PC-9 (cell line): ENCODE measurements around the gene UBE2O. TPM values are rescaled to one million over a fixed set of nuclear protein-coding genes. Genes with fewer than 3 reads are reported as not detected.

Experiments
- BruUV-seq: library from RNA; stranded (reverse); fragments of 400-500 nt; replicated peaks from 2 replicates; lab custom pipeline; 2021; lab: Mats Ljungman, UMichigan
- CTCF ChIA-PET: fragments of 300-600 bp; sonication (Branson Sonifier 250); formaldehyde crosslinking; loops from one replicate; lab custom pipeline; 2022; ENCODE audit warnings: antibody characterized with exemption; lab: Charles Lee
- POLR2A ChIA-PET: fragments of 300-600 bp; sonication (Branson Sonifier 250); formaldehyde crosslinking; loops from one replicate; lab custom pipeline; 2022; ENCODE audit warnings: antibody characterized with exemption; ENCODE audit not compliant: unreplicated experiment; lab: Charles Lee
- DNase-seq, 2 experiments: peaks; one replicate each; pipeline versions ENCODE4 v3.0.0 to v3.0.0-alpha.2; 2015 to 2022; ENCODE audit warnings: mixed read lengths in 1 of 2
- H2AFZ ChIP-seq: fragments of 200-600 bp; sonication (generic); 2 replicates; pipeline ENCODE4 v1.8.1; 2017; ENCODE audit warnings: antibody characterized with exemption
- H3F3A ChIP-seq: fragments of 200-600 bp; sonication (generic); 2 replicates; pipeline ENCODE4 v1.8.1; 2017; ENCODE audit warnings: antibody characterized with exemption, mild to moderate bottlenecking, low read depth; ENCODE audit not compliant: insufficient read depth
- H3K27ac ChIP-seq: fragments of 200-600 bp; sonication (generic); 2 replicates; pipeline ENCODE4 v1.6.1; 2016; ENCODE audit warnings: mixed run types
- H3K27me3 ChIP-seq: fragments of 200-600 bp; sonication (generic); 2 replicates; pipeline ENCODE4 v1.6.1; 2016; ENCODE audit warnings: low read depth, mixed run types; ENCODE audit not compliant: insufficient read depth
- H3K36me3 ChIP-seq: fragments of 200-600 bp; sonication (generic); 2 replicates; pipeline ENCODE4 v1.6.1; 2016; ENCODE audit warnings: low read depth, mixed run types
- H3K4me1 ChIP-seq: fragments of 200-600 bp; sonication (generic); replicated peaks from 2 replicates; pipeline ENCODE4 v1.6.1; 2016; ENCODE audit warnings: mixed run types; ENCODE audit not compliant: insufficient read depth
- H3K4me2 ChIP-seq: fragments of 200-600 bp; sonication (generic); 2 replicates; pipeline ENCODE4 v1.6.1; 2017; ENCODE audit warnings: mixed run types
- H3K4me3 ChIP-seq: fragments of 200-600 bp; sonication (generic); 2 replicates; pipeline ENCODE4 v1.6.1; 2016; ENCODE audit warnings: mixed run types
- H3K79me2 ChIP-seq: fragments of 200-600 bp; sonication (generic); 2 replicates; pipeline ENCODE4 v1.6.1; 2017; ENCODE audit warnings: low read depth, mixed run types
- H3K9me2 ChIP-seq: fragments of 200-600 bp; sonication (generic); 2 replicates; pipeline ENCODE4 v1.8.1; 2017; ENCODE audit warnings: mild to moderate bottlenecking; ENCODE audit not compliant: insufficient read depth
- H3K9me3 ChIP-seq: fragments of 200-600 bp; sonication (generic); 2 replicates; pipeline ENCODE4 v1.8.1; 2016; ENCODE audit warnings: low read depth; ENCODE audit not compliant: insufficient read depth
- H4K20me1 ChIP-seq: fragments of 200-600 bp; sonication (generic); 2 replicates; pipeline ENCODE4 v1.8.1; 2017; ENCODE audit not compliant: insufficient read depth
- CTCF ChIP-seq: fragments of 200-600 bp; sonication (generic); conservative IDR thresholded peaks from 2 replicates; pipeline ENCODE4 v1.6.1; 2017; ENCODE audit warnings: mixed run types, antibody characterized with exemption, mild to moderate bottlenecking, moderate library complexity
- EZH2 ChIP-seq: fragments of 200-600 bp; sonication (generic); IDR thresholded peaks from 2 replicates; pipeline ENCODE4 v1.8.0; 2017; ENCODE audit warnings: antibody characterized with exemption, low read depth
- intact Hi-C: fragments of 100-400 bp; cut with micrococcal nuclease; formaldehyde crosslinking; loops from one replicate; pipeline ENCODE4 v1.10.0; 2022; ENCODE audit not compliant: unreplicated experiment
- total RNA-seq: library from RNA; stranded (reverse); gene quantifications from 2 replicates; pipeline ENCODE4 v1.2.3, GENCODE V29; 2021

The UBE2O gene
- total RNA-seq, 1 experiment from 2014 or later = 28.0 TPM

GRCh38 chr17:76359375-76359774 lies 93.6 kb downstream of the UBE2O start:
- no TSS peak for BruUV-seq
- DNase-seq = no peak
- intact Hi-C loops = no loop called here
- Histone ChIP-seq H3K9me3 (no peaks in the 10 kb centered on the region), H3K27ac (no peak overlapping the region), H3K9me2 (no peaks in the 10 kb centered on the region), H3F3A (no peaks in the 10 kb centered on the region), H3K36me3 (no peaks in the 10 kb centered on the region), H3K4me3 (no peak overlapping the region), H3K4me1 (no peaks in the 10 kb centered on the region), H3K79me2 (no peaks in the 10 kb centered on the region), H3K4me2 (no peak overlapping the region), H4K20me1 (no peaks in the 10 kb centered on the region), H3K27me3 (no peaks in the 10 kb centered on the region), H2AFZ (no peak overlapping the region)
- ChIA-PET POLR2A (no interaction called here), CTCF (no interaction called here)
- TF ChIP-seq CTCF (no peak), EZH2 (no peak)

- Histone ChIP-seq H3K4me3 (no peak overlapping the region), H3K79me2 (peaks cover 3% of the 10 kb centered on the region), H3K4me2 (no peak overlapping the region), H3K4me1 (no peaks in the 10 kb centered on the region), H3F3A (no peaks in the 10 kb centered on the region), H3K27me3 (no peaks in the 10 kb centered on the region), H3K27ac (no peak overlapping the region), H2AFZ (no peak overlapping the region), H4K20me1 (no peaks in the 10 kb centered on the region), H3K9me3 (no peaks in the 10 kb centered on the region), H3K36me3 (no peaks in the 10 kb centered on the region), H3K9me2 (no peaks in the 10 kb centered on the region)
- BruUV-seq = no TSS peak
- intact Hi-C loops = no loop called here
- ChIA-PET POLR2A (no interaction called here), CTCF (interaction anchor here (0.5 kb wide), 1 partner anchor 13 kb away, joined by 3 read pairs; no protein-coding TSS in a partner anchor)
- no peak for DNase-seq
- TF ChIP-seq CTCF (no peak), EZH2 (no peak)
These were observed 95.3 kb downstream of the UBE2O start for GRCh38 chr17:76357597-76358158.

DNA sequence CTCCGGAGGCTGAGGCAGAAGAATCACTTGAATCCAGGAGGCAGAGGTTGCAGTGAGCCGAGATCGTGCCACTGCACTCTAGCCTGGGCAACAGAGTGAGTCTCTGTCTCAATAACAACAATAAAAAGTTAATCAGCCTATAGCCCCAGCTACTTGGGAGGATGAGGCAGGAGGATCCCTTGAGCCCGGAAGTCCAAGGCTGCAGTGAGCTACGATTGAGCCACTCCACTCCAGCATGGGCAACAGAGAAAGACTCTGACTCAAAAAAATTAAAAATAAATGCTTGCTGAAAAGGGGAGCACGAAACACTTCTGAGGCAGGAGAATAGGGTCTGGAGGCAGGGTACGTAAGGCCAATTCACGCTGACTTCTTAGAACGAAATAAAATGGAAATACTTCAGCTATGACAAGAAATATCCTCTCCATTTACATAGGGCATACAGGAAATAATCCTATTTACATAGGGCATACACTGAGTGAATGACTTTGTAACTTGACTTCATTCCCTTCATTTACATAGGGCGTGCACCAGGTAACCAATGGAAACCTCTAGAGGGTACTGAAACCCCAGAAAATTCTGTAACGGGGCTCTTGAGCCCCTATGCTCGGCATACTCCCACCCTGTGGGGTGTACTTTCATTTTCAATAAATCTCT lies 96.0 kb downstream of the UBE2O start:
- no peak for TF ChIP-seq EZH2
- no peak for TF ChIP-seq CTCF
- H2AFZ ChIP-seq = no peak overlapping the region
- no peaks in the 10 kb centered on the region for H3K4me1 ChIP-seq
- POLR2A ChIA-PET = no interaction called here
- no peaks in the 10 kb centered on the region for H4K20me1 ChIP-seq
- no TSS peak for BruUV-seq
- no peaks in the 10 kb centered on the region for H3K36me3 ChIP-seq
- no peaks in the 10 kb centered on the region for H3K27me3 ChIP-seq
- H3K9me3 ChIP-seq = no peaks in the 10 kb centered on the region
- CTCF ChIA-PET = interaction anchor here (0.7 kb wide), 1 partner anchor 264 kb away, joined by 4 read pairs; no protein-coding TSS in a partner anchor
- H3K4me3 ChIP-seq = no peak overlapping the region
- intact Hi-C loops = no loop called here
- no peak overlapping the region for H3K4me2 ChIP-seq
- no peaks in the 10 kb centered on the region for H3K9me2 ChIP-seq
- no peaks in the 10 kb centered on the region for H3F3A ChIP-seq
- peaks cover 11% of the 10 kb centered on the region for H3K79me2 ChIP-seq
- DNase-seq = no peak
- no peak overlapping the region for H3K27ac ChIP-seq
